GM18858 (cell line): Measurements from ENCODE around the gene ZFR.
"Not testable (repeated sequence)": the region's sequence is repeated elsewhere in the genome, so short reads cannot be mapped to it uniquely, and the experiment has no call there.

Experiments used
- ATAC-seq: cut with Tn5 transposase; IDR thresholded peaks from one replicate; pipeline ENCODE4 v1.9.1; 2021; ENCODE audit not compliant: unreplicated experiment

The ZFR gene

DNA sequence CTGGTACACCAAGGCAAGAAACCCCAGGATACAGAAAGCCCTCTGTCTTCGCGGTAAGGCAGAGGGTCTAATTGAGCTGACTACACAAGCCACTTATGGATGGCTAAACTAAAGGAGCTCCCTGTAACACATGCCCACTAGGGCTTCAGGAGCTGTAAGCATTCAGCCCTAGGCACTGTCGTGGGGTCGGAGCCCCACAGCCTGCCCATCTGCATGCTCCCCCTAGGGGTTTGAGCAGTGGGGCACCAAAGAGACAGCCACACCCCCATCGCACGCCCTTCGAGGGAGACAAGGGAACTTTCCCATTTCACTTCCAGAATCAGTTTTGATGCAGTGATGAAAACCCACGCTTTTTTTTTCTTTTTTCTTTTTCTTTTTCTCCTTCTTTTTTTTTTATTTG, 120.8 kb downstream of the ZFR start:
- ATAC-seq: no peak

DNA sequence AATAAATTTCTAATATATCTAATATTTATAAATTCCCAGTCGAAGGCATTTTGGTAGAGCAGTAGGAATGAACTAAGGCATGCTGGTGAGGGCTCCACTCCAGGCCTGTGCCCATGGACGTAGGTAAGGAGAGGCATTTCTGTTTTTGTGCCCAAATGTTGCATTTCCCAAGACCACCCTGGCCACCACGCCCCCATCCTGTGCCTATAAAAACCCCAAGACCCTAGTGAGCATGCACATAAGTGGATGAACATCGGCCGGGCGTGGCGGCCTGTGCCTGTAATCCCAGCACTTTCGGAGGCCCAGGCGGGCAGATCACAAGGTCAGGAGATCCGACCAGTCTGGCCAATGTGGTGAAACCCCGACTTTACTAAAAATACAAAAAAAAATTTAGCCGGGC, 121.7 kb downstream of the ZFR start:
- no peak for ATAC-seq

DNA sequence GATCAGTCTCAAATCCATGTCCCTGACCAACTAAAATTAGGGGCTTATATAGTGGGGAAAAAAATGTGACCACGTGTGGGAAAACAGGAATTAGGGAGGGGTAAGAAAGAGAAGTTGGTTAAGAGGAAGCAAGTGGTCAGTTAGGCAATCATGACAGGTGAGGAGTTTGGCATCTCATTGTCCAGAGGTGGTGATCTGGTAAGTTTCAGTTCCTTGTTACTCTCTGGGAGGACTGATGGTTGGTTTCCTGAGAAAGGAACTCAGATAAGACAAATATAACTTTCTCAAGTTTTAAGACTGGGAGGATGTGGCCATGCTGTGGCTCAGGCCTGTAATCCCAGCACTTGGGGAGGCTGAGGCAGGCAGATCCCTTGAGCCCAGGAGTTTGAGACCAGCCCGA, 122.8 kb downstream of the ZFR start:
- not testable (repeated sequence) for ATAC-seq

DNA sequence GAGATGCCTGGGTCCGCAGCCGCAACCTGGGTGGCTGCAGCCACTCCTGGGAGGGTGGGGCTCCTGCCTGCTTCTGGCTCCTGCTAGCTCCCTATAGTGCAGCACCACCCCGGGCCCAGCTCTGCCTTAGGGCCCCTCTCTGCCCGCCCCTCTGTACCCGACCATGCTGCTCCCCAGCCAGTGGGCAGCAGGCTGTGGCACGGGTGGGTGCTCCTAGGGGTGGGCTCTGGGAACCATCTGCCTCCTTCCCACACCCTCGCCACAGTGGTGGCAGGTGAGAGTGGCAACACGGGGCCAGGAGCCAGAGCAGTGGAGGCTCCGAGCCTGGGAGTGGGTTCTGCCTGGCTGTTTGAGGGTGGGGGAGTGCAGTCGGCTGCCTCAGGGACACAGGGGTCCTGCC, 124.0 kb downstream of the ZFR start:
- no peak for ATAC-seq

DNA sequence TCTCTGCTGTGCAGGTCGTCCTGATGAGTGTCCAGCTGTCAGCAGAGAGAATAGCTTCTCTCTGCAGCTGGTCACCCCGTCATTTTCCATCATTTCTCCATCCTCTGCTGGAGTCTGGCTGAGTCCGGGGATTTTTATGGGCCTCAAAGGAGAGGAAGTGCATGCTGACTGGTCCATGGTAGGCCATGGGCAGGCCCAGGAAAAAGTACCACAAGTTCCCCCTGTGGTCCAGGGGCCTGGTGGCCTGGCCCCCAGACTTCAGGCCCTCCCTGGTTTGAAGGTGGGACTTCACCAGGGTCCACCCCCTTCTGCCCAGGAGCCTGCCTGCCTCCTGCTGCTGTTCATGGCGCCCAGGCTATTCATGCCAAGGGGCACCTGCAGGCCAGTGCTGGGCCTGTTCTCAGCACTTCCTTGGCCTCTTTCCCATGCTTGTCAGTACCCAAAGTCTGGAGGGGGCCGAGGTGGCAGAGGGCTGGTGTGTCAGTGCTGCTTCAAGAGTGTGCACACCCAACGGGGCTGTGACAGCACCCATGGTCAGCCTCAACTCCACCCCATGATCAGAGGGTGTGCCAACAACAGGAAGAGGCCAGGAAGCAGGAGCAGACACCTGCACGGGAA, 124.5 kb downstream of the ZFR start:
- ATAC-seq: no peak

DNA sequence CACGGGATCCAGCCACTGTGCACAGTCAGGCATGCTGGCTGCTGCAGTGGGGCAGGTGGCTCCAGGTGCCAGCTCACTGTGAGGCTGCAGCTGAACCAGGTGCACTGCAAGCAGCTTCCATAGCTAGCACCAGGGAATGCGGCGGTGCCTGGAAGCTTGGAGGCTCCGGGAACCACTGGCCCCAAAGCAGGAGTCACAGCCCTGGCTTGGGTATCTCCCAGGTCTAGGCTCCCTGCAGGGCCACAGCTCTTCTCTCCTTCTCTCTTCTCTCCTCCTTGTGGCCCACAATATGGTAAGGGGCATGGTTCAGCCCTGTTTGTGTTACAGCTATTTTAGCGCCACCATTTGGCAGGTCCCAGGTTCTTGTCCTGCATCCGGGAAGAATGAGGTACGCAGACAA, 125.1 kb downstream of the ZFR start:
- ATAC-seq: no peak

DNA sequence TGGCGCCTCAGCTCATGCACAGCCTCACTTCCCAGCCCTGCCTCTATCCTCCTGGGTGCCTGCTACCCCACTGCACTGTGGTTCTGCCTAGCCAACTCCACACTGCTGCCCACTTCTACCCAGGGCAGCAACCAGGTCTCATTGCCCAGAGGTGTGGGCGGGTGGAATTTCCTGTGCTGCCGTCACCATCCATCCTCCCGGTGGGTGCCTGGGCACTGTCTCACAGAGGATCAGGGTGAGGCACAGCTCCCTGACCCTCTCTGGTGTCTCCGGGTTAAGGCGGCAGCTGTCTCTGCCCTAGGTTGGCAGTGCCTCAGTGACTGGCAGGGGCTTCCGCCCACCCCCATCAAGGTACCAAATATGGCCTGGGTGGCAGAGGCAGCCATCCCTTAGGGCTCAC, 127.5 kb downstream of the ZFR start:
- no peak for ATAC-seq

DNA sequence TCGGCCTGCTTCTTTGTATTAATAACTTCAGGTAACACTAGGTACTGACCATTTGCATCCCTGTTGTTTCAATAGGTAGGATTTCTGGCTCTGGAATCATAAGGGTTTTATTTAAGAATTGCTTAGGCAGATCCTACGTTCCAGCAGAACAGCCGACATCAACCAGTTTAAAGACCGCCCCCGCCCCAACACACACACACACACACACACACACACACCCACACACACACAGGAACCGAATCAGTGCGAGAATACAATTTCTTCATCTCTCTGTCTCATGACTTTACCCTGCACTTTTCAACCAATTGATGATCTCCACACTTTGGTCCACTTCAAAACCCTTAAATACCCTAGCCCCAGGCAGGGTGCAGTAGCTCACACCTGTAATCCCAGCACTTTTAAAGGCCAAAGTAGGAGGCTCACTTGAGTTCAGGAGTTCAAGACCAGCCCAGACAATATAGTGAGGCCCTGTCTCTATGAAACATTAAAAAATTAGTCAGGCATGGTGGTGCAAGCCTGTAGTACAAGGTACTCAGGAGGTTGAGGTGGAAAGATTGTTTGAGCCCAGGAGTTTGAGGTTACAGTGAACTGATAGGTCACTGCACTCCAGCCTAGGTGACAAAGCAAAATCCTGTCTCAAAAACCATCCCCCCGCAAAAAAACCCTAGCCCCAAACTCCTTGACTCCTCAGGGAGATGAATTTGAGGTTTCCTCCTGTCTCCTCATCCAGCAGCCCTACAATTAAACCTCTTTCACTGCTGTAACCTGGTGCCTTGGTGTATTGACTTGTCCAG, 129.1 kb downstream of the ZFR start:
- ATAC-seq: no peak

DNA sequence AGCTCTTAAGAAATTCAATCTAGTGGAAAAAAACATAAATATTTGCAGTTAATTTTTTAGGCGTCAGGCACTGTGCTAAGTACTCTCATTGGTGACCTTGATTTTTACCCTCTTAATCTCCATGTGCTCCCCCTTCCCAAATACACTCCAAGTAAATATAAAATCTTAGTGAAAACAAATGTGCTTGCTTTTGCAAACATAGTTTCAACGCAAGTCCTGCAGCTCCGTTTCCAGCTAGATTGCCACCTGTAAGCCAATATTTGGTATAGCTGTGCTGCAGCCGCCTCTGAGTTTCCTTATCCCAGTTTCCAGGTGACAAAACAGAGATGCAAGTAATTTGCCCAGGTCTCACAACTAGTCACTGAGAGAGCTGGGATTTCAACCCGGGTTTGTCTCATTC, 129.9 kb downstream of the ZFR start:
- ATAC-seq: no peak

DNA sequence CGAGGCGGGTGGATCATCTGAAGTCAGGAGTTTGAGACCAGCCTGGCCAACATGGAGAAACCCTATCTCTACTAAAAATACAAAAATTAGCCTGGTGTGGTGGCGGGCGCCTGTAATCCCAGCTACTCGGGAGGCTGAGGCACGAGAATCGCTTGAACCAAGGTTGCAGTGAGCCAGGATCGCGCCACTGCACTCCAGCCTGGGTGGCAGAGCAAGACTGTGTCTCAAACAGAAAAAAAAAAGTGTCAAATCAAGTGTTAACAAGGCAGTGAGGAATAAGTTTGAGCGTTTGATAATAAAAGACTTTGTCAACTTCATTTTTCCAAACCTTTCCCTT, 130.4 kb downstream of the ZFR start:
- not testable (repeated sequence) for ATAC-seq

DNA sequence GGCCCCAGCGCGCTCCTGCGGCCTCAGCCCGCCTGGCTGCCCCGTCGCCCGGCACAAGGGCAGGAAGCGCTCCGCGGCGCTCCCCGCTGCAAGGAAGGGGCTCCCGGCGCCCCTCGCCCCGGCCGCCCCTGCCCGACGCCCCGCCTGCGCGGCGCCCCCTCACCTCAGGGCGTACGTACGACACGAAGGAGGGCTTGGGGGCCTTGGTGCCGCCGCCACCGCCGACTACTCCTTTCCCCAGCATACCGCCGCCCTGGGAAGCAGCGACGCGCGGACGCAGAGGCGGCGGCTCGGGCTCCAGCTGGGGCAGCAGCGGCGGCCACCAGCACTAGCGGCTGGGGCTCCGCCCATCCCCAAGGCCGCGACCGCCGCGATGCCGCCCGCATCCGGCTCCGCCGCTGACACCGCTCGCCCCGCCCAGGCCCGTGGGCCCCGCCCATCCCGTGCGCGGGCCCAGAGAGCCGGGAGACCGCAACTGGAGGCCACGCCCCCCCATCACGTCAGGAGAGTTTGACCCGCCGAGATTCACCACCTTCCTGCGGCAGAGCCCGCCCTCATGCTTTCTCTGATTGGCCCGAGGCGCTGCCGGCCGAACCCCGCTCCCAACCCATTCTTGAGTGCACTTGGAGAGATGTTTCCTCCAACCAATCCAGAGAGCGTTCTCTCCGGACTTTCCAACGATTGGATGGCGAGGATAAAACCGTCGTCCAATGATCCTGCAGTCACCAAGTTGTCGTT, 131.8 kb downstream of the ZFR start, which contains the start of gene MTMR12:
Gene MTMR12, minus strand, starts transcription at position 345 of the 738 bp plus-strand sequence. Its CDS starts 101 bp downstream, at position 244.
- ATAC-seq: peak; percentile 93

DNA sequence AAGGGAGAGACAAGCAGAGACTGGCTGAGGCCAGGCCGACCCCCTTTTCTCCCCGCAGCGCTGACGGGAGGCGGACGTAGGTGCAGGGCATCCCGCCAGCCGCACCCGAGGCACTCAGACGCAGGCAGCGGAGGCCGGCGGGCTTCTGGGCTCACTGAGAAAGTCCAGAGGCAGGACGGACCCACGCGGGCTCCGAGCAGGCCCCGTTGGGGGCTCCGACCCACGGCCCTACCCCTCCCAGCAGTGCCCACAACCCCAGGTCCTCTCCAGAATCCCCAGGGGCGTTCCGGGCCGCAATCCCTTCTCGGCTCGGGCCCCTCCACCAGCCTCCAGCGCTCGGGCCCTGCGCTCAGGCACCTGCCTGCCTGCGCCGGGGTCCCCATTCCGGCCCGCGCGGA, 132.3 kb downstream of the ZFR start:
- ATAC-seq: peak; percentile 18

DNA sequence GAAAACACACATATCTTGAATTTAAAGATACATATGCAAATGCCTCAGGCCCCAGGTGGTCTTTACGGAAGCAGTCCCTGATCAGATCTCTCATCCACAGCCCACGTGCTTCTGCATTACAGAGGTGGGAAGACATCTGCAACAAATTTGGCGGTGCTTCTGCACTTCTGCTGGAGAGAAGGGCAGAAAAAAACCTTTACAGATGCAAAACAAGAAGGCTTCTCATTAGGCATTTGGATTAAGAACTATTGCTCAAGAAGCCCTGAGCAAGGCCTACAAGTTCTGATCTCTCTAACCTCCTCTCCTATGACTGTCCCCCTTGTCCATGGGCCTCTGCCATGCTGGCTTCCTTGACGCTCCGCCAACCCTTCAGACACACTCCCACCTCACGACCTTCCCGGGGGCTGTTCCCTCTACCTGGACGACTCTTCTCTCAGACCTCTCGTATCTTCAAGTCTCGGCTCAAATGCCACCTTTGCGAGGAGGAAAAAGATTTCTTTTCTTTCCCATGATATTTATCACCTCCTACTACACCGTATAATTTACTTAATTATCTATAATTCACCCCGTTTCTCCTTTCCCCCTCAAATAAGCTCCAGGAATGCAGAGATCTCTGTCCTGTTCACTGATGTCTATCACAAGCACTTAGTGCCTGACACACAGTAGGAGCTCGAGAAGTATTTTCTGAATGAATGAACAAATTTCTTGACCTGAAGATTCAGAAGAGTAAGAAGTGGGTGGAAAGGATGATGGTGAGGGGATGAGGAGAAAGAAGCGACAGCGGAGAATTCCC, 132.9 kb downstream of the ZFR start:
- no peak for ATAC-seq

DNA sequence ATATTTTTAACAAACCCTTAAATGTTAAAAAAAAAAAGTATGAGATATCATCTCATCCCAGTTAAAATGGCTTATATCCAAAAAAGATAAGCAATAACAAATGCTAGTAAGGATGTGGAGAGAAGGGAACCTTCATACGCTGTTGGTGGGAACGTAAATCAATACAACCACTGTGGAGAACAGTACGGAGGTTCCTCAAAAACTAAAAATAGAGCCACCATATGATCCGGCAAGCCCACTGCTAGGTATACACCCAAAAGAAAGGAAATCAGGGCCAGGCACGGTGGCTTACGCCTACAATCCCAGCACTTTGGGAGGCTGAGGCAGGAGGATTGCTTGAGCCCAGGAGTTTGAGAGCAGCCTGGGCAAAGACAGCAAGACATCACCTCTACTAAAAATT, 134.8 kb downstream of the ZFR start:
- ATAC-seq: no peak

DNA sequence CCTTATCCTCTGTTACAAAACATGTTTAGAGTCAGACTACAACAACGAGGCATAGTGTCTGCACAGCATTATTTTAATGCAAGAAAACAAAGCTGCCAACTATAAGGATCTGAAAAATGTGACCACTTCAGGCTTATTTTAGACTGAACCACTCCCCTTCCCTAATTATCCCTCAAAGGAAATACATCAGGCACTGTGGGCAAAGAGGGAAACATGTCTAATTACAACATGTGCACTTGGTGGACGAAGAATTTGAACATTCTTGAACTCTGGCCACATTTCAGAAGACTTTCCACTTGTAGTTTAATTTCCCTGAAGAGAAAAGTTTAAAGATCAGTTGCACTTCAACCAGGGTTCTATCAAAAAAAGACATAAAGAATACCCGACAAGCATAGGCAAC, 135.6 kb downstream of the ZFR start:
- no peak for ATAC-seq

DNA sequence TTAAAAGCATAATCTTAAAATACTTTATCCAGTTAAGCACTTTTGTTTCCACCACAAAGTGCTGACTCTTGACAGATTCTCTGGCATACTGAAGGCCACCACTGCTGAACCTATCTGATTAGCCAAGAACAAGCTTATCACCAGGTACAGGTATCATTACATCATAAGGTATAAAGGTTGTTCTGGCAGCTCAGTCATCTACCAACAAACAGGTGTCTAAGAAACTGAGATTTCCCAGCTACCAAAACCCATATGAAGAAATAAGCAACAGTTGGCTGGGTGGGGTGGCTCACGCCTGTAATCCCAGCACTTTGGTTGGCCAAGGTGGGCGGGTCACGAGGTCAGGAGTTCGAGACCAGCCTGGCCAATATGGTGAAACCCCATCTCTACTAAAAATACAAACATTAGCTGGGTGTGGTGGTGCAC, 136.8 kb downstream of the ZFR start:
- ATAC-seq: no peak

DNA sequence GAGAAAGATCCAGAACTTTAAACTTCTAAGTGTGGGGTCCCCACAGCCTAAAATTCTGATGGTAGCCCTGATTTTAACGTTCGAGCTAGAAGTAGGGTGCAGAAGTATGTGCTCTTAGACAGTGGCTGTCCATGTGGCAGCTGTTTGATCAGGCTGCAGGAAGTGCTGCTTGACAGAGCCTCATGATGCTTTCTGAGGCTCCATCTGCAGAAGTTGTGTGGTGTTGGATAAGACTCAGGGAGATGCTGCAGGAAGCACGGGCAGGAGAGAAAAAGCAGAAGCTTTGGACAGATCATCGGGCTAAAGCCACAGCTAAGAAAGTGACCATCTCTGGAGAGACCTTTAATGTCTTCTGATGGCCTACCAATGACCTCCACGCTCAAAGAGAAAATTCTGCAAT, 139.9 kb downstream of the ZFR start:
- no peak for ATAC-seq
